Breast epithelium (tissue), 4 donors: ENCODE measurements around the gene SPOCK1. TPM values are rescaled to one million over a fixed set of nuclear protein-coding genes. Genes with fewer than 3 reads are reported as not detected.

ENCODE experiments used
- DNase-seq, 2 donors: peaks; one replicate each; pipeline ENCODE4 v3.0.0-alpha.2; 2019; ENCODE audit warnings: low spot score in 2 of 2
- H3K27ac ChIP-seq, 2 donors: fragments of 200-600 bp; sonication (generic) in 1 of 2; one replicate each; pipeline ENCODE4 v1.5.1; 2016 to 2019; ENCODE audit warnings: mild to moderate bottlenecking in 1 of 2
- H3K27me3 ChIP-seq, 2 donors: fragments of 200-600 bp; sonication (generic) in 1 of 2; one replicate each; pipeline versions ENCODE4 v1.5.1 to v1.6.0; 2017 to 2019; ENCODE audit warnings: control low read depth in 1 of 2, mild to moderate bottlenecking in 1 of 2
- H3K36me3 ChIP-seq: fragments of 200-600 bp; one replicate; pipeline ENCODE4 v1.5.1; 2019
- H3K4me1 ChIP-seq, 2 donors: fragments of 200-600 bp; sonication (generic); one replicate each; pipeline ENCODE4 v1.5.1; 2016 to 2019; ENCODE audit warnings: control low read depth in 1 of 2
- H3K4me3 ChIP-seq, 3 donors: fragments of 200-600 bp; sonication (generic); 1 replicate in 2 of 3; 2 replicates in 1 of 3; pipeline ENCODE4 v1.5.1; 2016 to 2019; ENCODE audit warnings: mild to moderate bottlenecking in 3 of 3, moderate library complexity in 2 of 3
- H3K9me3 ChIP-seq, 2 donors: fragments of 200-600 bp; sonication (generic) in 1 of 2; one replicate each; pipeline ENCODE4 v1.5.1; 2016 to 2019; ENCODE audit warnings: control low read depth in 1 of 2
- CTCF ChIP-seq, 3 donors: fragments of 450-650 bp; IDR thresholded peaks; one replicate each; pipeline ENCODE4 v1.5.1; 2016 to 2017; ENCODE audit warnings: antibody characterized with exemption in 3 of 3, mild to moderate bottlenecking in 3 of 3, moderate library complexity in 3 of 3
- POLR2A ChIP-seq: fragments of 450-650 bp; IDR thresholded peaks from one replicate; pipeline ENCODE4 v1.6.1; 2016; ENCODE audit warnings: antibody characterized with exemption, mild to moderate bottlenecking, moderate library complexity
- POLR2AphosphoS5 ChIP-seq, 3 donors: sonication (generic); formaldehyde crosslinking; IDR thresholded peaks; one replicate each; pipeline ENCODE4 v1.6.1; 2017; ENCODE audit warnings: antibody characterized with exemption in 3 of 3
- intact Hi-C: fragments of 100-400 bp; cut with DNase I; formaldehyde crosslinking; loops from one replicate; pipeline ENCODE4 v1.15.1; 2023; ENCODE audit warnings: low total_unique reads
- total RNA-seq, 3 donors: library from RNA; depleted of rRNA; stranded (reverse); fragments of >200 nt; gene quantifications; one replicate each; pipeline ENCODE4 v1.1.0, GENCODE V29; 2016

Gene SPOCK1
- total RNA-seq, 3 donors from 2014 or later = 14.5 to 52.0 (median 24.3) TPM

GRCh38 chr5:137172258-137172657 lies 326.9 kb downstream of the SPOCK1 start:
- Histone ChIP-seq H3K4me1 (no peaks in the 10 kb centered on the region), H3K9me3 (no peaks in the 10 kb centered on the region), H3K27me3 (no peaks in the 10 kb centered on the region), H3K27ac (no peak overlapping the region), H3K36me3 (no peaks in the 10 kb centered on the region), H3K4me3 (no peak overlapping the region)
- DNase-seq = no peak
- no peak for TF ChIP-seq POLR2A
- no peak for TF ChIP-seq CTCF (IDR thresholded peaks at IDR 0.05)
- TF ChIP-seq POLR2AphosphoS5 (IDR thresholded peaks at IDR 0.05) = no peak
- intact Hi-C loops = no loop called here

DNA sequence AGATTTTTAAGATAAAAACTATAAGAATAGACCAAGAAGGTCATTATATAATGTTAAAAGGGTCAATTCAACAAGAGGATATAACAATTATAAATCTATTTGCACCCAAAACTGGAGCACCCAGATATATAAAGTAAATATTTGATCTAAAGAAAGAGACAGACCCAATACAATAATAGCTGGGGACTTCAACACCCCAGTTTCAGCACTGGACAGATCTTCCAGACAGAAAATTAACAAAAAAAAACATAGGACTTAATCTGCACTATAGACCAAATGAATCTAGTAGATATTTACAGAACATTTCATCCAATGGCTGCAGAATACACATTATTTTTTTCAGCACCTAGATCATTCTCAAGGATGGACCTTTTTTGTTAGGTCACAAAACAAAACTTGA lies 331.9 kb downstream of the SPOCK1 start:
- Histone ChIP-seq H3K27me3 (no peaks in the 10 kb centered on the region), H3K9me3 (no peaks in the 10 kb centered on the region), H3K4me1 (no peaks in the 10 kb centered on the region), H3K36me3 (no peaks in the 10 kb centered on the region), H3K4me3 (no peak overlapping the region), H3K27ac (no peak overlapping the region)
- TF ChIP-seq CTCF (IDR thresholded peaks at IDR 0.05) (no peak), POLR2AphosphoS5 (IDR thresholded peaks at IDR 0.05) (no peak), POLR2A (no peak)
- intact Hi-C loops = no loop called here
- no peak for DNase-seq

- intact Hi-C loops = no loop called here
- H3K4me3 ChIP-seq = no peak overlapping the region
- H3K4me1 ChIP-seq = no peaks in the 10 kb centered on the region
- no peak overlapping the region for H3K27ac ChIP-seq
- TF ChIP-seq POLR2A (no peak), CTCF (IDR thresholded peaks at IDR 0.05) (no peak), POLR2AphosphoS5 (IDR thresholded peaks at IDR 0.05) (no peak)
- H3K27me3 ChIP-seq = no peaks in the 10 kb centered on the region
- DNase-seq = no peak
- no peaks in the 10 kb centered on the region for H3K9me3 ChIP-seq
- H3K36me3 ChIP-seq = no peaks in the 10 kb centered on the region
Measured at GRCh38 chr5:137164961-137165360, 334.2 kb downstream of the SPOCK1 start.

DNA sequence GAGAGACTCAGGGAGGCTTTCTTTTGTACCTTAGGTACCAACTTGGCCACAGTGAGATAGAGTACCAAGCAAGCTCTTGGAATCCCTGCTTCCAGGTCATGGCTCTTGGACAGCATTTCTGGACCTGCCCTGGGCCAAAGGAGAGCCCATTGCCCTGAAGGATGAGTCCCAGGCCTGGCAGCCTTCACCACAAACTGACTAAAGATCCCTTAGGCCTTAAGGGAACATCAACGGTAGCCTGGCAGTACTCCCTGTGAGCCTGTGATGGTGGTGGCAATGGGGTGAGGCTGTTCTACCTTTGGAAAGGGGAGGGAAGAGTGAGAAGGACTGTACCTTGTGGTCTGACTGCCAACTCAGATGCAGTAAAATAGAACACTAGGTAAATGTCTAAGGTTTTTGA lies 334.6 kb downstream of the SPOCK1 start:
- Histone ChIP-seq H3K4me1 (no peaks in the 10 kb centered on the region), H3K27me3 (no peaks in the 10 kb centered on the region), H3K36me3 (no peaks in the 10 kb centered on the region), H3K9me3 (no peaks in the 10 kb centered on the region), H3K27ac (no peak overlapping the region), H3K4me3 (no peak overlapping the region)
- DNase-seq = no peak
- intact Hi-C loops = no loop called here
- TF ChIP-seq POLR2AphosphoS5 (IDR thresholded peaks at IDR 0.05) (no peak), POLR2A (no peak), CTCF (IDR thresholded peaks at IDR 0.05) (no peak)

DNA sequence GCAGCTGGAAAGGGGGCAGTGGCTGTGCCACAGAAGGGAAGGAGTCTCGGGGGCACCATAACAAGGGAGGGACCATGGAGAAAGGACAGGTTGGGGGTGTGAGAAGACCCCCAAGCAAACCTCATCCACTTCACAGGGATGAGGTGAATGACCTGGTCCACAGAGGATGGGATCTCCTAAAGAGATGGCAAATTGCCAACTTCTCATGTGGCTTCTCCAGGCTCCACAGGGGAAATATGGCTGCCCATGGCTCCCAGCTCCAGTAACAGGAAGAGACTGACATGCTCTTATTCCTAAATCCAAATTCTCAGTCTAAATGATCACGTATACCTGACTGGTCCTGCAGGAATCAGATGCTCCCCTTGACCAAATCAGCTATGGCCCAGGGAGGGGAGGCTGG lies 340.4 kb downstream of the SPOCK1 start:
- H3K9me3 ChIP-seq = no peaks in the 10 kb centered on the region
- DNase-seq = no peak
- intact Hi-C loops = no loop called here
- no peak overlapping the region for H3K27ac ChIP-seq
- H3K36me3 ChIP-seq = no peaks in the 10 kb centered on the region
- no peak for TF ChIP-seq POLR2AphosphoS5 (IDR thresholded peaks at IDR 0.05)
- no peaks in the 10 kb centered on the region for H3K4me1 ChIP-seq
- H3K4me3 ChIP-seq = no peak overlapping the region
- H3K27me3 ChIP-seq = no peaks in the 10 kb centered on the region

GRCh38 chr5:137156180-137156579 lies 342.9 kb downstream of the SPOCK1 start:
- no peaks in the 10 kb centered on the region for H3K27me3 ChIP-seq
- H3K27ac ChIP-seq = no peak overlapping the region
- H3K36me3 ChIP-seq = no peaks in the 10 kb centered on the region
- no peak for DNase-seq
- no peaks in the 10 kb centered on the region for H3K9me3 ChIP-seq
- TF ChIP-seq CTCF (IDR thresholded peaks at IDR 0.05) (no peak), POLR2AphosphoS5 (IDR thresholded peaks at IDR 0.05) (no peak), POLR2A (no peak)
- H3K4me1 ChIP-seq = no peaks in the 10 kb centered on the region
- intact Hi-C loops = no loop called here
- no peak overlapping the region for H3K4me3 ChIP-seq
